HCT116 (cell line): ENCODE measurements around the gene PPFIA1.

Source experiments
- ATF3 ChIP-seq: IDR thresholded peaks from 2 replicates; pipeline ENCODE4 v1.6.1; 2012
- CTCF ChIP-seq, 3 experiments: fragments of 200-600 bp in 1 of 3; sonication (generic) in 1 of 3; IDR thresholded peaks in 2 of 3; conservative IDR thresholded peaks in 1 of 3; 2 replicates each; pipeline ENCODE4 v1.5.1; 2012 to 2017; ENCODE audit warnings: low read depth in 2 of 3, low read length in 2 of 3, antibody characterized with exemption in 1 of 3, borderline replicate concordance in 1 of 3, control low read depth in 1 of 3, mild to moderate bottlenecking in 1 of 3, mixed read lengths in 1 of 3, mixed run types in 1 of 3, moderate library complexity in 1 of 3; ENCODE audit not compliant: insufficient read depth in 1 of 3
- EGR1 ChIP-seq: IDR thresholded peaks from 2 replicates; pipeline ENCODE4 v1.6.1; 2012; ENCODE audit warnings: low read depth
- EZH2 ChIP-seq: fragments of 200-600 bp; sonication (generic); IDR thresholded peaks from 2 replicates; pipeline ENCODE4 v1.6.1; 2017; ENCODE audit warnings: antibody characterized with exemption, mixed run types
- EZH2phosphoT487 ChIP-seq: fragments of 200-600 bp; IDR thresholded peaks from 2 replicates; pipeline ENCODE4 v1.6.1; 2018; ENCODE audit warnings: antibody characterized with exemption, borderline replicate concordance
- MAX ChIP-seq: IDR thresholded peaks from 2 replicates; pipeline ENCODE4 v1.6.1; 2012
- POLR2A ChIP-seq: IDR thresholded peaks from 2 replicates; pipeline ENCODE4 v1.7.0; 2011; ENCODE audit warnings: borderline replicate concordance; ENCODE audit not compliant: insufficient read depth, insufficient read length; ENCODE audit errors: extremely low read depth
- POLR2AphosphoS5 ChIP-seq: IDR thresholded peaks from 2 replicates; pipeline ENCODE4 v1.6.1; 2011; ENCODE audit warnings: mild to moderate bottlenecking, low read depth, low read length, moderate library complexity
- RAD21 ChIP-seq: IDR thresholded peaks from 2 replicates; pipeline ENCODE4 v1.6.1; 2012; ENCODE audit warnings: low read depth, mild to moderate bottlenecking
- REST ChIP-seq: IDR thresholded peaks from 2 replicates; pipeline ENCODE4 v1.6.1; 2012; ENCODE audit warnings: low read depth
- ZFX ChIP-seq: fragments of 450-650 bp; IDR thresholded peaks from 2 replicates; pipeline ENCODE4 v1.6.1; 2017
- ZNF274 ChIP-seq: fragments of 200-500 bp; sonication (Bioruptor generic); IDR thresholded peaks from 2 replicates; pipeline ENCODE4 v1.6.1; 2014; ENCODE audit warnings: mild to moderate bottlenecking, low read depth, low read length, inconsistent platforms

- TF ChIP-seq EZH2 (no peak), MAX (no peak), CTCF (IDR thresholded peaks at IDR 0.05 in 2 of 3, conservative IDR thresholded peaks at IDR 0.05 in 1 of 3; ENCODE audit: borderline replicate concordance in 1 of 3, insufficient read depth in 1 of 3, low read depth in 2 of 3, low read length in 2 of 3) (no peak), POLR2A (no peak), ZNF274 (no peak), POLR2AphosphoS5 (no peak), RAD21 (no peak), EZH2phosphoT487 (no peak), ZFX (no peak), ATF3 (no peak), EGR1 (no peak), REST (no peak)
Measured at GRCh38 chr11:70358753-70359152, 88.3 kb downstream of the PPFIA1 start.
